Loucy (cell line): ENCODE data around the gene KRT222.

Source experiments
- CTCF ChIP-seq: fragments of 200-600 bp; sonication (generic); conservative IDR thresholded peaks from 2 replicates; pipeline ENCODE4 v1.5.1; 2014; ENCODE audit warnings: mild to moderate bottlenecking, antibody characterized with exemption, low read length
- EZH2phosphoT487 ChIP-seq: fragments of 200-600 bp; IDR thresholded peaks from 2 replicates; pipeline ENCODE4 v1.6.1; 2018; ENCODE audit warnings: antibody characterized with exemption, mild to moderate bottlenecking, moderate library complexity, borderline replicate concordance

GRCh38 chr17:40621578-40621977 lies 43.4 kb downstream of the KRT222 start:
- TF ChIP-seq CTCF (no peak), EZH2phosphoT487 (no peak)
